ENCODE results near the gene F8.
A peak's percentile ranks its signal among the peaks of the same experiment; 100 is the strongest.
"Not testable (repeated sequence)": the region's sequence is repeated elsewhere in the genome, so short reads cannot be mapped to it uniquely, and the experiment has no call there.

The F8 gene

DNA sequence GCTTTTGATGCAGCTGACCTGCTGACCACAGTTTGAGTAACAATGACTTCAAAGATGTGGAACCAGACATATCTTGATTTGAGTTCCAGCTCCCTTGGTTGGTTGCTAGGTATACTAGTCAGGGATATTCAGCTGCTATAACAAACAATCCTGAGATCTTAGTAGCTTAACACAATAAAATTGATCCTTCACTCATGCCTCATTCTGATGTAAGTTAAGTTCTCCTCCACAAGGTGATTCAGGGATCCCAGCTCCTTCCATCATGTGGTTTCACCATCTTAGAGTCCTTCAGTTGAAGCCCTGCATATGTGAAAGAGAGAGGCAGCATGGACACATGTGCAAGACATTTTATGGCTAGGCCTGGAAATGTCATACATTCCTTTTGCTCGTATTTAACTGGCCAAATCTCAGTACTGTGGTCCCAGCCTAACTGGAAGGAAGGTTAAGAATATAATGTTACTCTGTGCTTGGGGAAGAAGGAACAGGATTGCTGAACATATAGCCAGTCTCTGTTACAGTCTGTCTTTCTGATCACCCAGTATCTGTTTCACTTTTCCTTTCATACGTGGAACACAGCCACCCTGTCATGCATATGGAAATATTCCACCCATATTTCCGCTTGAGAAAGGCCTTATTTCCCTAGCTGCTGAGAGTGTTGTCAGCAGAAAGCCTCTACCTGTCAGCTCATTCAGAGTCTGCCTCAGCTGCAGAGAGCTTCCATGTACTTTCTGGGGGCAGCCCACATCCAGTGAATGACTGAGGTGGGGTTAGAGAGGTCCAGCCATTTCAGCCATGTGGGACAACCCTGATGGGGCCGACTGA, 195.1 kb downstream of the F8 start:
- DNase-seq (ENCODE audit: low read depth, low spot score): no peak
- no peak overlapping the region for H3K4me3 ChIP-seq (ENCODE audit: low read length)

GRCh38 chrX:154825586-154825985, 196.9 kb downstream of the F8 start:
- DNase-seq (ENCODE audit: low read depth, low spot score): not testable (repeated sequence)

DNA sequence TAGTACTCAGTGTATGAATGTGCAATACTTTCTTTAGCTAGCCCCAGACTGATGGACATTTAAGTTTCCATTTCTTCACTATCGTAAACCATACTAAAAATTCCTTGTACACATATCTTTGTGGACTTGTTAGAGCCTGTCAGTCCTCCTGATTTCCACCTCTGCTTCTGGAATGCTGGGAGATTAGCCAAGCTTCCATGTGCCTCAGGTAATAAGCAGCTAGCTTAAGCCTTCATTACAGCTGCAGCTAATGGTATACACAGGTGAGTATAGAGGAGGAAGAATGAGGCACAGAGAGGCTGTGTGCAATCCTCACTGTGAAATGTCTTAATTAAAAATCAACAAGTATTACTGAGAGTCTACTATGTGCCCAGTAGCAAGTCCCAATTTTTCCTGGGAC, 197.9 kb downstream of the F8 start:
- no peak for DNase-seq (ENCODE audit: low read depth, low spot score)
- H3K4me3 ChIP-seq (ENCODE audit: low read length): no peak overlapping the region

More at GRCh38 chrX:154825586-154825985, 196.9 kb downstream of the F8 start:
- not testable (repeated sequence) for H3K4me3 ChIP-seq (ENCODE audit: low read length)

- H3K4me3 ChIP-seq (ENCODE audit: low read length): no peak overlapping the region
- no peak for DNase-seq (ENCODE audit: low read depth, low spot score)
Observed at GRCh38 chrX:154822029-154822428, 200.5 kb downstream of the F8 start.

- no peak for DNase-seq (ENCODE audit: low read depth, low spot score)
Observed at GRCh38 chrX:154821523-154821922, 201.0 kb downstream of the F8 start.

DNA sequence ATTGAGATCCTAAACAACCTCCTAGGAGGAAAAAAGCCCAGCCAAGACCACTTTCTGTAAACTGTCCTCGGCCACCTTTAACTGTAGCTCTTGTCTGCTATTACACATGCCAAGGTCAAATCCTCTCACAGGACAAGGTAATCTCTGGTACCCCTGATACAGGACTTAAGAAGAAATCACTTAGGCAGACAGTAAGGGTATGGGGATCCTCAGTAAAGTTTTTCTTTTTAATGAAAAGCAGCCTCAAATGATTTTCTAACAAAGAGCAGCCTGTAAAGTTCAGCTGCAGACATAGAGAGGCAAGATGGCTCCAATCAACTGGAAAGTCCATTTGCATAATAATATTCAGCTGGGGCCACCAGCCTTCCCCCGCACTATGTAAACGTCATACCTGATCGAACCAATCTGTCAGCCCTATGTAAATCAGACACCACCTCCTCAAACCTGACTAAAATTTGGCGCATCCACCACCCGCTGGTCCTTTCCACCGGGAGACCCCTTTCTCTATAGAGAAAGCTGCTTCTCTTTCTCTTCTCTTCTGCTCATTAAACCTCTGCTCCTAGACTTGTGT, 202.7 kb downstream of the F8 start:
- DNase-seq (ENCODE audit: low read depth, low spot score): no peak
- H3K4me3 ChIP-seq (ENCODE audit: low read length): no peak overlapping the region

More at GRCh38 chrX:154821523-154821922, 201.0 kb downstream of the F8 start:
- no peak overlapping the region for H3K4me3 ChIP-seq (ENCODE audit: low read length)

DNA sequence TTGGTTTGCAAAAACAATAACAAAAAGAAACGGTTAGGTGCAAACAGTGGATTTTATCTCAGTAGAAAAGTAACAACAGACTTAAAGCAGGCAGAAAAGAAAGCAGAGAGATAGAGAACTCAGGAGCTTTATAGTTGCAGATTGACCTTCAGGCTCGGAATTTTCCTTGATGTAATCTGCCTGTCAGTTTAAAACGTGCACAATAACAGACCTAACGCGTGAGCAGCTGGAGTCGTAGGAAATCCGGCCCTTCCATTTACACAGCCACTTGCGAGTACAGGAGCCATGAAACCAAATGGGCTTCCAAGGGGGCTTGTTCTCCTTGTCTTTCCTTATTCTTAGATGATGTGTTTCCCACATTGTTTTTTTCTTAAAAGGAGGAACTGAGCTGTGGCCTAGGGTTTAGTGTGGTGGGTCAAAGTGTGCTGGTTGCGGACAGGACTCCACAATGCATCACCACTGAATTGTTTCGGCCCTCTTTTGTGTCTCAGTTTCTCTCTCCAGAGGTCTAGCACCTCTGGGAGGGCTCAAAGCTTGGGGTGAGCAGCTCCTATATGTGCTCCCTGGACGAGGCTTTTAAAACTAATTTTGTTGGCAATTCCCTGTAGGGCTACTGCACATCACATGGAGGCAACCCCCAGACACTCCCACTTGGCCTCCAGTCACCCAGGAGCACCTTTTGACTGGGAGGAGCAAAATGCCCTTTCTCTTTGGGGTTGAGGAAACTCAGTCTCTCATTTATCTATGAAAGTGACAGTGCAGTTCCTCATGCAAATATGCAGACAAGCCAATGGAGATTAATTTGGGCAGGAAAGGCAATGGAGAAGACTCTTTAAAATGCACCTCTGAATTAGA, 203.4 kb downstream of the F8 start:
- DNase-seq (ENCODE audit: low read depth, low spot score): no peak
- H3K4me3 ChIP-seq (ENCODE audit: low read length): no peak overlapping the region

DNA sequence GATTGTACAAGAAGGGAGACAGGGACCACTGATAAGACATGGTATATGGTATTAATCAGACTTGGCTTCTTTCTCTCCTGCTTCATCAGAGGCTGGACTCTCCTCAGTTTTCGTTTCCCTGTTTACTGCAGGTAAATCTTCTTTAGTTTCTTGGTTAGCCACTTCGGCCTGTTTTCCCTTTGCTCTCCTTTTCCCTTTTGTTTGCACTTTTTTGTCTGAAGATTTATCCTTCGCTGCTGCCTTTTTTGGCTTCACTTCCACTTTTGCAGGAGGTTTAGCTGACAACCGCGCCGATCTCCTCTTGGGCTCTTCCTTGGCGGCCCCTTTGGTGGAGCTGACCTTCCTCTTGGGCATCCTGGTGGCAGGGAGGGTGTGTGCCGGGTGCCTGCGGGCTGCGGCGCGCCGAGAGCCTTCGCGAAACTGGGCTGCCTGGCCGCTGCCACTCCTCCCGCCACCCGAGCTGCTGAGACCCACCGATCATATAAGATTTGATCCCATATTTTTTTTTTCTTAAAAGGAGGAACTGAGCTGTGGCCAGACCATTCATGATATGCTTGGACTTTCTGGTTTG, 205.4 kb downstream of the F8 start:
- not testable (repeated sequence) for H3K4me3 ChIP-seq (ENCODE audit: low read length); DNase-seq (ENCODE audit: low read depth, low spot score)

GRCh38 chrX:154816326-154816898, 206.1 kb downstream of the F8 start:
- not testable (repeated sequence) for H3K4me3 ChIP-seq (ENCODE audit: low read length); DNase-seq (ENCODE audit: low read depth, low spot score)

DNA sequence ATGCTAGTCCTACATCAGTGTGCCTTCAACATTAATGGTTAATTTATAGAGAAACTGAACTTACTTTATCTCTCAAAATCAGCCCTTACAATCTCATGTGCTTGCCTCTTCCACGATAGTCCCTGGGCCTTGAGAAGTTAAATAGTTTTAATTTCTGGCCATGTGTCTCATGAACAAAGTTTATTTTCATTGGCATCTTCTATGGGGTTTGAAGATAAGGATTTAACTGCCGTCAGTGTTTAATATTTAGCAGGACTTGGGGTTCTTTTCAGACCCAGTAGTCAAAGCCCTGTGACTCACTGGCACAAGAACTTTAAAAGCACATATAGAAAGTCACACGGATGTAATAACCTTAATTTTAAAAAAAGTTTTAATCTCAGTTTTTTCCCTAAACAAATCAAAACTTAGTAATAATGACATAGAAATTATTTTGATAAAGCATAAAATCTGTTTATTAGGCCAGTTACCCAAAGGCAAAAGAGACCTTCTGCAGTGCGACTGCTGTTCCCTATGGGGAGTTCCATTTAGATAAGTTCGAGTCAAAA, 207.2 kb downstream of the F8 start:
- no peak for DNase-seq (ENCODE audit: low read depth, low spot score)
- H3K4me3 ChIP-seq (ENCODE audit: low read length): no peak overlapping the region

DNA sequence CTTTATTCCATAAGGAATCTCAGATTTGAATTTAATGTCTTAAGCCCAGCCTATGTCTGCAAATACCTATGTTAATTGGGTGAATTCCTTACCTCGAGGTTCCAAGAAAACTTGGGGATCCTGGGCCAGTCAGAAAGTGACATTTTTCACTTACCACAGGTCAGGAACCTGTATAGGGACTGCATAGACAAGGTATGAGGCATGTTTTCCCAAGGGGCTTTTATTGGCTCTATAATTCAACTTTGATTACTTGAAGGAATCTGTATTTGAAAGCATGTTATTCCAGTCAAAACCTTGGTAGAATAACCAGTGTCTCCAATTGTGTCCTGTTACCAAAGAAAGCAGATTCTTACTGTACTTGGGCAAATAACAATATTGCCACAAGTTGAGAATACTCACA, 208.7 kb downstream of the F8 start:
- DNase-seq (ENCODE audit: low read depth, low spot score): no peak
- H3K4me3 ChIP-seq (ENCODE audit: low read length): no peak overlapping the region

GRCh38 chrX:154812341-154813101, 210.0 kb downstream of the F8 start:
- DNase-seq (ENCODE audit: low read depth, low spot score): no peak
- H3K4me3 ChIP-seq (ENCODE audit: low read length): no peak overlapping the region

DNA sequence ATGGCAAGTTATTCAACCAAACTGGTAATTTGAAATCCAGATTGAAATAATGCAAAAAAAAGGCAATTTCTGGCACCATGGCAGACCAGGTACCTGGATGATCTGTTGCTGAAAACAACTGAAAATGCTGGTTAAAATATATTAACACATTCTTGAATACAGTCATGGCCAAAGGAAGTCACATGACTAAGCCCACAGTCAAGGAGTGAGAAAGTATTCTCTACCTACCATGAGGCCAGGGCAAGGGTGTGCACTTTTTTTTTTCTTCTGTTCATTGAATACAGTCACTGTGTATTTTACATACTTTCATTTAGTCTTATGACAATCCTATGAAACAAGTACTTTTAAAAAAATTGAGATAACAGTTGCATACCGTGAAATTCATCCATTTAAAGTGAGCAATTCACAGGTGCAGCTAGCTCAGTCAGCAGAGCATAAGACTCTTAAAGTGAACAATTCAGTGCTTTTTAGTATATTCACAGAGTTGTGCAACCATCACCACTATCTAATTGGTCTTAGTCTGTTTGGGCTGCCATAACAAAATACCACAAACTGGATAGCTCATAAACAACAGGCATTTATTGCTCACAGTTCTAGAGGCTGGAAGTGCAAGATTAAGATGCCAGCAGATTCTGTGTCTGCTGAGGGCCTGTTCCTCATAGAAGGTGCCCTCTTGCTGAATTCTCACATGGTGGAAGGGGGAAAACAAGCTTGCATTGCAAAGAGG, 212.4 kb downstream of the F8 start:
- DNase-seq (ENCODE audit: low read depth, low spot score): no peak
- no peak overlapping the region for H3K4me3 ChIP-seq (ENCODE audit: low read length)

DNA sequence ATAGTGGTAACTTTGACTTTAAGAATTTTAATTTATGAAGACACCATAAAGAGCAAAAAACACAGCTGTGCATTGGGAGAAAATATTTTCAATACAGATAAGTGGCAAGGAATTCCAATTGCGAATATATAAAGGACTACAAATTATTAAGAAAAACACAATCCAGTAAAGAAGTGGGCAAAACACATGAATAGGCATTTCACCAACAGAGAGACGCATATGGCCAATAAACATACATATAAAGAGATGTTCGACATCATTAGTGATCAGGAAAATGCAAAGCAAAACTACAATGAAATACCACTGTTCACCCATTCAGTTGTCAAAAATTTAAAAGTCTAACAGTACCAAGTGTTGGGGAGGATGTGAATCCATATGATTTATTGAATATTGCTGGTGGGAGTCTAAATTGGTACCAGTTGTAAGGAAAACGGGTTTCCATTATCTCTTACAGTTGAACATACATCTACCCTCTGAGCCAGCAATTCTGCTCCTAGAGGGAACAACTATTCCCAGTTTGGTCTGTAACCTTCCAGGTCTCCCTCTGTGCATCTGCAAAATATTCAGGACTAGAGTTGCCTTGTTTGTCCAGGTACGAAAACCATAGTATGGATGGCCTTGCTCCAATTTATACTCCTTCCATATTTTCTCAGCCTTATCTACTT, 215.6 kb downstream of the F8 start:
- no peak overlapping the region for H3K4me3 ChIP-seq (ENCODE audit: low read length)
- DNase-seq (ENCODE audit: low read depth, low spot score): no peak

GRCh38 chrX:154805696-154806091, 216.8 kb downstream of the F8 start:
- no peak for DNase-seq (ENCODE audit: low read depth, low spot score)
- peak overlapping the region; percentile 68 for H3K4me3 ChIP-seq (ENCODE audit: low read length)

- H3K4me3 ChIP-seq (ENCODE audit: low read length): peak within 1 kb of the TSS; percentile 68
- peak; percentile 48 for DNase-seq (ENCODE audit: low read depth, low spot score)
Observed at GRCh38 chrX:154804957-154805695, 217.4 kb downstream of the F8 start, which contains the start of gene MPP1. Gene MPP1, minus strand, starts transcription at chrX:154805485. Its CDS starts 112 bp downstream, at chrX:154805373.
